ENCODE measurements around the gene TMEM119.

TMEM119 gene

GRCh38 chr12:108543652-108544051 lies 54.2 kb downstream of the TMEM119 start:
- no peaks in the 10 kb centered on the region for H3K9me3 ChIP-seq (replicated peaks in 1 of 2; ENCODE audit: control insufficient read depth in 2 of 2, insufficient read depth in 1 of 2, low read depth in 1 of 2, low read length in 2 of 2)
- no peaks in the 10 kb centered on the region for H3K27me3 ChIP-seq (ENCODE audit: control insufficient read depth in 3 of 3, insufficient read depth in 3 of 3, low read depth in 1 of 3, low read length in 3 of 3)
- no peak overlapping the region for H3K9ac ChIP-seq (ENCODE audit: low read depth, low read length, poor library complexity)
- no peak overlapping the region for H2AK5ac ChIP-seq (ENCODE audit: low read depth, low read length)
- H2AFZ ChIP-seq (ENCODE audit: low read length), result no peak overlapping the region
- H4K8ac ChIP-seq (ENCODE audit: low read depth, low read length), result no peak overlapping the region
- H3K4me1 ChIP-seq (ENCODE audit: control insufficient read depth in 2 of 2, insufficient read depth in 1 of 2, low read depth in 1 of 2, low read length in 2 of 2), result no peaks in the 10 kb centered on the region
- no peak overlapping the region for H3K23ac ChIP-seq (ENCODE audit: low read depth, low read length, poor library complexity)
- H2BK12ac ChIP-seq (ENCODE audit: low read length), result no peak overlapping the region
- H3K4me2 ChIP-seq (ENCODE audit: insufficient read depth, low read length, poor library complexity, severe bottlenecking), result no peak overlapping the region
- no peak overlapping the region for H3K27ac ChIP-seq (replicated peaks; ENCODE audit: low read length)
- H3K18ac ChIP-seq (ENCODE audit: low read length), result no peak overlapping the region
- no peak overlapping the region for H3K14ac ChIP-seq (ENCODE audit: low read length)
- DNase-seq (ENCODE audit: low spot score), result no peak
- H3K36me3 ChIP-seq (replicated peaks in 1 of 2; ENCODE audit: control insufficient read depth in 2 of 2, insufficient read depth in 2 of 2, low read length in 2 of 2), result peaks cover 30 to 87% of the 10 kb centered on the region in 2 donors
- WGBS, 2 donors (ENCODE audit: extremely low coverage in 2 of 2, insufficient read length in 2 of 2, insufficient replicate concordance in 1 of 2), result no CpG with 5 or more reads among the region's 3 CpGs
- H3K79me1 ChIP-seq (ENCODE audit: low read depth, low read length), result no peaks in the 10 kb centered on the region
- H2BK5ac ChIP-seq (ENCODE audit: low read length), result no peak overlapping the region
- H3K4me3 ChIP-seq (ENCODE audit: low read length in 2 of 2), result no peak overlapping the region
- no peak overlapping the region for H2BK15ac ChIP-seq (ENCODE audit: low read length)
- H4K91ac ChIP-seq (ENCODE audit: low read depth, low read length, poor library complexity), result no peak overlapping the region
- no peak overlapping the region for H3K4ac ChIP-seq (ENCODE audit: low read length)
- H2BK120ac ChIP-seq (ENCODE audit: low read depth, low read length), result no peak overlapping the region

- H2BK15ac ChIP-seq (ENCODE audit: low read length), result no peak overlapping the region
- no peak overlapping the region for H4K91ac ChIP-seq (ENCODE audit: low read depth, low read length, poor library complexity)
- no peak overlapping the region for H2AFZ ChIP-seq (ENCODE audit: low read length)
- H3K18ac ChIP-seq (ENCODE audit: low read length), result no peak overlapping the region
- no peak overlapping the region for H3K27ac ChIP-seq (replicated peaks; ENCODE audit: low read length)
- H4K8ac ChIP-seq (ENCODE audit: low read depth, low read length), result no peak overlapping the region
- H3K9me3 ChIP-seq (replicated peaks in 1 of 2; ENCODE audit: control insufficient read depth in 2 of 2, insufficient read depth in 1 of 2, low read depth in 1 of 2, low read length in 2 of 2), result no peaks in the 10 kb centered on the region
- H3K36me3 ChIP-seq (replicated peaks in 1 of 2; ENCODE audit: control insufficient read depth in 2 of 2, insufficient read depth in 2 of 2, low read length in 2 of 2), result peaks cover 23 to 87% of the 10 kb centered on the region in 2 donors
- no peak overlapping the region for H2BK12ac ChIP-seq (ENCODE audit: low read length)
- H3K27me3 ChIP-seq (ENCODE audit: control insufficient read depth in 3 of 3, insufficient read depth in 3 of 3, low read depth in 1 of 3, low read length in 3 of 3), result no peaks in the 10 kb centered on the region
- no peak overlapping the region for H3K4me2 ChIP-seq (ENCODE audit: insufficient read depth, low read length, poor library complexity, severe bottlenecking)
- no peak overlapping the region for H3K4ac ChIP-seq (ENCODE audit: low read length)
- no peak overlapping the region for H2BK5ac ChIP-seq (ENCODE audit: low read length)
- no peaks in the 10 kb centered on the region for H3K4me1 ChIP-seq (ENCODE audit: control insufficient read depth in 2 of 2, insufficient read depth in 1 of 2, low read depth in 1 of 2, low read length in 2 of 2)
- H2AK5ac ChIP-seq (ENCODE audit: low read depth, low read length), result no peak overlapping the region
- no peak overlapping the region for H3K9ac ChIP-seq (ENCODE audit: low read depth, low read length, poor library complexity)
- DNase-seq (ENCODE audit: low spot score), result no peak
- no peak overlapping the region for H3K14ac ChIP-seq (ENCODE audit: low read length)
- H3K23ac ChIP-seq (ENCODE audit: low read depth, low read length, poor library complexity), result no peak overlapping the region
- H3K4me3 ChIP-seq (ENCODE audit: low read length in 2 of 2), result no peak overlapping the region
- H3K79me1 ChIP-seq (ENCODE audit: low read depth, low read length), result no peaks in the 10 kb centered on the region
- H2BK120ac ChIP-seq (ENCODE audit: low read depth, low read length), result no peak overlapping the region
- WGBS, 2 donors (ENCODE audit: extremely low coverage in 2 of 2, insufficient read length in 2 of 2, insufficient replicate concordance in 1 of 2), result no CpG with 5 or more reads among the region's 4 CpGs
These were observed 55.6 kb downstream of the TMEM119 start for GRCh38 chr12:108542320-108542719.
